GM21737 (cell line): ENCODE data around the gene ABRACL.
A peak's percentile ranks its signal among the peaks of the same experiment; 100 is the strongest.
"Not testable (repeated sequence)": the region's sequence is repeated elsewhere in the genome, so short reads cannot be mapped to it uniquely, and the experiment has no call there.

Experiments
- ATAC-seq: cut with Tn5 transposase; IDR thresholded peaks from one replicate; pipeline ENCODE4 v1.9.1; 2021; ENCODE audit warnings: mild to moderate bottlenecking, moderate library complexity; ENCODE audit not compliant: unreplicated experiment

The ABRACL gene

DNA sequence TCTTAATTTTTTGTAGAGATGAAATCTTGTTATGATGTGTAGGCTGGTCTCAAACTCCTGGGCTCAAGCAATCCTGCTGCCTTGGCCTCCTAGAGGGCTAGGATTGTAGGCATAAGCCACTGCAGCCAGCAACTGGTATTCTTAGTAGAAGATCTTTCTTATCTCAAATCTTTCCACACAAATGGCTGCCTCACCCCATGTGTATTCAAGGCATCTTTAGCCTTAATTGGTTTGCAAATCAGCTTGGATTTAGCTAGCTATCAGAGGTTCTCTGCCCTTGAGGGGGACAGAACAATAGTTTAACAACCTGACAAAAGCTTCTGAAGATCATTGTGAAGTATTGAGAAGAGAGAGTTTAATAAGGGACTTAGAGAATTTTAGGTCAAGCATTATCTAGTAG is 17.9 kb upstream of the ABRACL start:
- no peak for ATAC-seq

DNA sequence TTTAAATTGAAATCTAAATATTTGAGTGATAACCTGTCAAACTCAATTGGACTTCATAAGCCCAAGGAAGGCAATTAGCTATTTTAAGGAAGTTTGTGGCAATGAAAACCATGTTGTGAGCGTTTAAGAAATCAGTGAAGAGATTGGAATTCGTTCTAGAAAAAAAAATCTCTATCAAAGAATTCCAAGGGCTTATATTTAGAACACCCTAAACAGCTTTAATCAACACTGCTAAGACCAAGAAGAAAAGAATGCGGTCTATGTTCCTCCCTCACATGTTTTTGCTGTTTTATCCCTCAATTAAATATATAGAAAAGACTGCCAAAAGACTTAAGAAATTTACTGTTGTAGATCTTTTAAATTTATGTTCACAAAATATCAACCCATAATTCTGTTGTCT is 16.6 kb upstream of the ABRACL start:
- no peak for ATAC-seq

DNA sequence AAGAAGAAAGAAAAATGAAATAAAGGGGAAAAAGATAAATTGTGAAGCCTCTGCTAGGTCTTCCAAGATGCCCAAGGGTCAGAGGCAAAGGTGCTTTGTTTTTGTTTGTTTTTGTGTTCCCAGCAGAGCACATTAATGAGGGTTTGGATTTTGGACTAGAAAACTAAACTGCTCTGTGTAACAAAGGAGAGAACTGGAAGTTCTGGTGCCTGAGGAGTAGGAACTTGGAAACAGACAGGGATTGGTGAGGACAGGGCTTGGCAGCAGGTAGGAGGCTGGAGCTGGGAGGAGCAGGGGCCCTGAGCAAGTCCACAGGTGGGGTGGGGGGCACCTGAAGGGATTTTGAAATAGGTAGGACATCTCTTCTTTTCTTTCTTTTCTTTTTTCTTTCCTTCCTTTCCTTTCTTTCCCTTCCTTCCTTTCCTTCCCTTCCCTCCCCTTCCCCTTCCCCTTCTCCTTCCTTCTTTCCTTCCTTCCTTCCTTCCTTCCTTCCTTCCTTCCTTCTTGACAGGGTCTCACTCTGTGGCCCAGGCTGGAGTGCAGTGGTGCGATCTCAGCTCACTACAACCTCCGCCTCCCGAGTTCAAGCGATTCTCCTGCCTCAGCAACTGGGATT is 15.3 kb upstream of the ABRACL start:
- no peak for ATAC-seq

GRCh38 chr6:139014945-139015344 is 13.6 kb upstream of the ABRACL start:
- no peak for ATAC-seq

- no peak for ATAC-seq
These were observed 12.0 kb upstream of the ABRACL start for GRCh38 chr6:139016337-139017213.

- ATAC-seq, result no peak
These were observed 11.3 kb upstream of the ABRACL start for GRCh38 chr6:139017227-139017626.

DNA sequence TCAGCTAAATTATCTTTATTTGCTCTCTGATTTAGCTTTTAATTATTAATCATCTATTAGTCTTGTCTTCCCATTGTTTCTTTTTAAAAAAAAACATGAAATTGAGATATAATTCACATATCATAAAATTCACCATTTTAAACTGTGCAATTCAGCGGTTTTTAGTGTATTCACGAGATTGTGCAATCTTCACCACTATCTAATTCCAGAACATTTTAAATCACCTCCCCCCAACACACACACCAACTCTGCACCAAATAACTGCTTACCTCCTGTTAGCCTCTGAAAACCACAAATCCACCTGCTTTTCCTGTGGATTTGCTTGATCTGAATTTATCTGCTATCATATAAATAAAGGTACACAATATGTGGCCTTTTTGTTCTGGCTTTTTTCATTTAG is 8.8 kb upstream of the ABRACL start:
- ATAC-seq, result no peak

DNA sequence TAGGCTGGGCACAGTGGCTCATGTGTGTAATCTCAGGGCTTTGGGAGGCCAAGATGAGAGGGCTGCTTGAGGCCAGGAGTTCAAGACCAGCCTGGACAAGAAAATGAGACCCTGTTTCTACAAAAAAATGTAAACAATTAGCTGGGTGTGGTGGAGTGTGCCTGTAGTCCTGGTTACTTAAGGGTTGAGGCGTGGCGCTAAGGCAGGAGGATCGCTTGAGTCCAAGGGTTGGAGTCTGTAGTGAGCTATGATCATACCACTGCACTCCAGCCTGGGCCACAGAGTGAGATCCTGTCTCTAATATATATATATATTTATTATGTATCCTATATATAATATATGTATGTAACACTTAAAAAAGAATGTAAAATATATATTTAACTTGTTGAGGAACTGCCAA is 7.9 kb upstream of the ABRACL start:
- ATAC-seq, result no peak

GRCh38 chr6:139025416-139025815 is 3.1 kb upstream of the ABRACL start:
- ATAC-seq, result not testable (repeated sequence)

GRCh38 chr6:139027620-139028182 is 844 bp upstream of the ABRACL start:
- ATAC-seq, result peak; percentile 21

- peak; percentile 3 for ATAC-seq
These were observed 309 bp upstream of the ABRACL start for GRCh38 chr6:139028215-139028657.

DNA sequence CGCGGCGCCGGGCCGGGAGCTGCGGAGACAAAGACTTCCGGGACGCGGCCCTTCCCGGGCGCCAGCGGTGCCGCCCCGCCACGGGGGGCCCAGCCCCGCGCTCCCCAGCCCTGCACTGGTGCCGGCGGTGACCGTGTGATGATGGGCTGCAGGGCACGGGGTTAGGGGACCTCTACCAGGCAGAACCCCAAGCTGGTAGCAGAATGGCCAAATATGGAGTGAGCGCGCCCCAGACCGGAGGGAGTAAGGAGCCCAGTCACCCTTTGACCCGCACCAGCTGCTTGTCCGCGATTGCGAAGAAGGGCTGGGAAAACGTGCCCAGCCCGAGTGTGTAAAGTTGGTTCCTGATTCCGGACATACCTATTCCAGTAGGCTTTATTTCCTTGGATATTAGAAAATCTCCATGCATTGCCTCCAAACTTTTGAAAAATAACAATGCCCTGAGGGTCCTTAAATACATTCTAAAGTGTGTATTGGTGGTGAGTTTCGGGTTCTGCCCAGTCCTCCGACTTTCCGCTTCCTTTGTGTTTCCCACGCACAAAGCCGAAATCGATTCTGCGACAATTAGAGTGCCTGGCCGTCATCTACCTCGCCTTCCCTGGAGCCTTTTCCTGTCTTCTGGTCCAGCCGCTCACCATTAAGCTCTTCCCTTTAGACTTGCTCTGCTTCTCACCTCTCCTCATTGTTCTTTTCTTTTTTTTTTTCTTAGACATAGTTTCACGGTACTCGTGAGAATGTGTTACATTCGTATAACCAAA is 1.1 kb downstream of the ABRACL start:
- peak; percentile 35 for ATAC-seq

GRCh38 chr6:139030228-139030963 is 1.9 kb downstream of the ABRACL start:
- peak; percentile 38 for ATAC-seq

DNA sequence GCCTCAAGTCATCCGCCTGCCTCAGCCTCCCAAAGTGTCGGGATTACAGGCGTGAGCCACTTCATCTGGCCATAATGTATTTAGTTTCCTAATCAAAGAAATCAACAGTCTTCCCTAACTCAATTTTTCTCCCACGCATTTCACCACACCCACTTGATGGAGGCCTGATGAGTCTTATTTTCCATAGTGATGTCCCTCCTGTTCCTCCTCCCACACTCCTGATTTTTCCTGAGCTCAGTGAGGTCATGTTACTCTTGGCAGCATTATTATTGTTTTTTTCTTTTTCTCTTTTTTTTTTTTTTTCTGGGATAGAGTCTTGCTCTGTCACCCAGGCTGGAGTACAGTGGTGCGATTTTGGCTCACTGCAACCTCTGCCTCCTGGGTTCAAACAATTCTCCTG is 8.9 kb downstream of the ABRACL start:
- no peak for ATAC-seq

DNA sequence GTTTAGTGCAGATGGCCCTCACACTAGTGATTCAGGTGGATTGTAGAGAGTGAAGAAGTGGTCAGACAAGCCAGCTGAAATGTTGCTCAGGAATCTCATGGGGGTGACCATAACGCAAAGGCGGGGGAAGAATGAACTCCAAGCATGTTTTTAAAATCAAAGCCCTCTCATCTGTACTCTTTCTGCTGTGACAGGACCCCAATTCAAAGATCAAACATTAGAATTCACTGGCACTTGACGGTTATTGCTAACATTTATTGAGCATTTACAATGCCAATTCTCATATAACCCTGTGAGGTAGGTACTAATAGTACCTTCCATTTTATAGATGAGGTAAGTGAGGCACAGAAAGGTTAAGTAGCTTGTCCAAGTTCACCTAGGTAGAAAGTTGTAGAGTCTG is 15.7 kb downstream of the ABRACL start:
- no peak for ATAC-seq

DNA sequence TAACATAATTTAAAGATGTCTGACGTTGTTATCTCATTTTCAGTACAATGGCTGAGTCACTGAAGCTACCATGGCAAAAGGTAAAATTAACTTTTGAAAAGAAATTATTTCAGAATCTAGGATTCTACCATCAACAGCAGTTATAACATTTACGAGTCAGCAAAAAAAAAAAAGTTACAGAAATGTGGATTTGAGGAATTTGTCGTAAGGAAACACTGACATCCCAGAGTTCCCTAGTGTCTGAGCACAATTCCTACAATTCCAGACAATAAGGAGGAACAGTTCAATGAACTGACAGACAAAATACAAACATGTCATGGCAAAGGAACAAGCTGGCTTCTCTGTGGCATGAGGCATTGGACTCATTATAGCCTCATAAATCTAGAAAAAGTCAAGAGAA is 19.1 kb downstream of the ABRACL start:
- ATAC-seq, result no peak

- ATAC-seq, result not testable (repeated sequence)
These were observed 20.4 kb downstream of the ABRACL start for GRCh38 chr6:139048912-139049311.

DNA sequence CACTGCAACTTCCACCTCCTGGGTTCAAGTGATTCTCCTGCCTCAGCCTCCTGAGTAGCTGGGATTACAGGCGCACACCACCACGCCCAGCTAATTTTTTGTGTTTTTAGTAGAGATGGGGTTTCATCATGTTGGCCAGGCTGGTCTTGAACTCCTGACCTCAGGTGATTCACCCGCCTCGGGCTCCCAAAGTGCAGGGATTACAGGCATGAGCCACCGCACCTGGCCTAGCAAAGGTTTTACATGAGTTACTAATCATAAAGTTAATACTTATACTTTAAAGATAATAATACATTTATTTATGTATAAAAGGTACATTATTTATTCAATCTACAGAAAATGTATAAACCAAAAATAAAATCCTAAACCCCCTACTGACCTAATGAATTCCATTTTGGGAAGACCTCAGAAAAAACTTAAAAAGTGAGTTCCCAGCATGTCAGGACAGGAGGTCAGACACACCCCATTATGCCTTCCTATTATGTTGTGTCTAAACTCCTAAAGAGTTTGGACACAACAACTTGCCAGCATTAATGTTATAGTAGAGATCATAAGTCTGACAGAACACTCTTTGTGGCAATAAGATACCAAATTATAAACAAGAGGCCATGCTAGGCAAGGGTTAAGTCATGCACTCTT is 21.7 kb downstream of the ABRACL start:
- ATAC-seq, result not testable (repeated sequence)

GRCh38 chr6:139050770-139051313 is 22.3 kb downstream of the ABRACL start:
- no peak for ATAC-seq
